Esophagus muscularis mucosa (tissue), 4 donors: ENCODE results near the gene UNKL. TPM values are rescaled to one million over a fixed set of nuclear protein-coding genes. Genes with fewer than 3 reads are reported as not detected.
"Not testable (repeated sequence)": the region's sequence is repeated elsewhere in the genome, so short reads cannot be mapped to it uniquely, and the experiment has no call there.

ENCODE experiments used
- DNase-seq: peaks from one replicate; pipeline ENCODE4 v3.0.0-alpha.2; 2017; ENCODE audit errors: extremely low spot score
- H3K27ac ChIP-seq, 4 donors: fragments of 200-600 bp; sonication (generic); replicated peaks in 1 of 4; 1 replicate in 3 of 4; 2 replicates in 1 of 4; pipeline ENCODE4 v1.5.1; 2016 to 2019; ENCODE audit warnings: mild to moderate bottlenecking in 1 of 4
- H3K27me3 ChIP-seq, 4 donors: fragments of 200-600 bp; sonication (generic); one replicate each; pipeline versions ENCODE4 v1.5.1 to v1.6.0; 2016 to 2019
- H3K36me3 ChIP-seq, 4 donors: fragments of 200-600 bp; sonication (generic); one replicate each; pipeline ENCODE4 v1.5.1; 2016 to 2019
- H3K4me1 ChIP-seq, 4 donors: fragments of 200-600 bp; sonication (generic); one replicate each; pipeline ENCODE4 v1.5.1; 2016 to 2019
- H3K4me3 ChIP-seq, 4 donors: fragments of 200-600 bp; sonication (generic); 1 replicate in 2 of 4; 2 replicates in 2 of 4; pipeline ENCODE4 v1.5.1; 2016 to 2019; ENCODE audit warnings: mild to moderate bottlenecking in 4 of 4, moderate library complexity in 1 of 4
- H3K9me3 ChIP-seq, 4 donors: fragments of 200-600 bp; sonication (generic); 1 replicate in 3 of 4; 2 replicates in 1 of 4; pipeline ENCODE4 v1.5.1; 2016 to 2019
- EP300 ChIP-seq: sonication (generic); formaldehyde crosslinking; IDR thresholded peaks from one replicate; pipeline ENCODE4 v1.6.1; 2017; ENCODE audit warnings: antibody characterized with exemption
- POLR2A ChIP-seq: fragments of 450-650 bp; IDR thresholded peaks from one replicate; pipeline ENCODE4 v1.6.1; 2017; ENCODE audit warnings: antibody characterized with exemption, moderate library complexity, mild to moderate bottlenecking, low read depth
- POLR2AphosphoS5 ChIP-seq, 2 donors: sonication (generic); formaldehyde crosslinking; IDR thresholded peaks; one replicate each; pipeline ENCODE4 v1.6.1; 2017; ENCODE audit warnings: antibody characterized with exemption in 2 of 2
- WGBS: methylation state at CpG from one replicate; pipeline ENCODE4 v1.1.5; 2018; 5-methylcytosine and 5-hydroxymethylcytosine counted together
- intact Hi-C: fragments of 100-400 bp; cut with DNase I; formaldehyde crosslinking; loops from one replicate; pipeline ENCODE4 v1.15.1; 2023
- total RNA-seq, 4 donors: library from RNA; depleted of rRNA; stranded (reverse); fragments of >200 nt; gene quantifications; one replicate each; pipeline versions ENCODE4 v1.1.0 to v1.2.1, GENCODE V29; 2016
- TF ChIP-seq, protein P1 (sequence below), 3 experiments: fragments of 200-600 bp in 2 of 3; fragments of 450-650 bp in 1 of 3; sonication (generic) in 2 of 3; IDR thresholded peaks; one replicate each; pipeline ENCODE4 v1.5.1; 2017 to 2019; ENCODE audit warnings: antibody characterized with exemption in 3 of 3, mild to moderate bottlenecking in 2 of 3, moderate library complexity in 1 of 3

The UNKL gene
- total RNA-seq, 4 donors from 2014 or later = 9.3 to 23.7 (median 16.5) TPM

DNA sequence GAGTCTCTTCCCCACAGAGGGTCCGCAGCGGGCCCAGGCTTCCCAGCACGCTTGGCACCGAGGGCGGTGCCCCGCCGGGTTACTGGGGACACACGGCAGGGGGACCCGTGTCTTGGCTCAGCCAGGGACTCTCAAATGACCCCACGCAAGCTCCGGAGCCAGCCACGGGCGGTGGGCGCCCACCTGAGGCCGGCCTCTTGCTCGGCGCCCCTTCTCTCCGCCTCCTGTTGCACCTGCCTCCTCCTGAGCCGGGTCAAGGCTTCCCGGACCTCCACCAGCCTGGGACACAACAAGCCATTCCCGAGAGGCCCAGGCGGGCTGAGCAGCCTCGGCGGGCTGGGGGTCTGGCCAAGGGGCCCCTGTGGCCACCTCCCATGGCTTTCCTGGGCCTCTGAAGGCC, 28.2 kb upstream of the UNKL start:
- DNase-seq = no peak
- intact Hi-C loops = no loop called here
- Histone ChIP-seq H3K4me3 (no peak overlapping the region), H3K27ac (no peak overlapping the region), H3K9me3 (no peaks in the 10 kb centered on the region), H3K27me3 (no peaks in the 10 kb centered on the region), H3K4me1 (no peaks in the 10 kb centered on the region), H3K36me3 (peaks cover 8 to 35% (median 27%) of the 10 kb centered on the region in 4 donors)
- 89% methylated on average over 16 of the region's 24 CpGs for WGBS
- TF ChIP-seq POLR2A (no peak), EP300 (no peak), POLR2AphosphoS5 (IDR thresholded peaks at IDR 0.05) (no peak)
- TF ChIP-seq, protein P1, sequence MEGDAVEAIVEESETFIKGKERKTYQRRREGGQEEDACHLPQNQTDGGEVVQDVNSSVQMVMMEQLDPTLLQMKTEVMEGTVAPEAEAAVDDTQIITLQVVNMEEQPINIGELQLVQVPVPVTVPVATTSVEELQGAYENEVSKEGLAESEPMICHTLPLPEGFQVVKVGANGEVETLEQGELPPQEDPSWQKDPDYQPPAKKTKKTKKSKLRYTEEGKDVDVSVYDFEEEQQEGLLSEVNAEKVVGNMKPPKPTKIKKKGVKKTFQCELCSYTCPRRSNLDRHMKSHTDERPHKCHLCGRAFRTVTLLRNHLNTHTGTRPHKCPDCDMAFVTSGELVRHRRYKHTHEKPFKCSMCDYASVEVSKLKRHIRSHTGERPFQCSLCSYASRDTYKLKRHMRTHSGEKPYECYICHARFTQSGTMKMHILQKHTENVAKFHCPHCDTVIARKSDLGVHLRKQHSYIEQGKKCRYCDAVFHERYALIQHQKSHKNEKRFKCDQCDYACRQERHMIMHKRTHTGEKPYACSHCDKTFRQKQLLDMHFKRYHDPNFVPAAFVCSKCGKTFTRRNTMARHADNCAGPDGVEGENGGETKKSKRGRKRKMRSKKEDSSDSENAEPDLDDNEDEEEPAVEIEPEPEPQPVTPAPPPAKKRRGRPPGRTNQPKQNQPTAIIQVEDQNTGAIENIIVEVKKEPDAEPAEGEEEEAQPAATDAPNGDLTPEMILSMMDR (IDR thresholded peaks at IDR 0.05) = no peak

DNA sequence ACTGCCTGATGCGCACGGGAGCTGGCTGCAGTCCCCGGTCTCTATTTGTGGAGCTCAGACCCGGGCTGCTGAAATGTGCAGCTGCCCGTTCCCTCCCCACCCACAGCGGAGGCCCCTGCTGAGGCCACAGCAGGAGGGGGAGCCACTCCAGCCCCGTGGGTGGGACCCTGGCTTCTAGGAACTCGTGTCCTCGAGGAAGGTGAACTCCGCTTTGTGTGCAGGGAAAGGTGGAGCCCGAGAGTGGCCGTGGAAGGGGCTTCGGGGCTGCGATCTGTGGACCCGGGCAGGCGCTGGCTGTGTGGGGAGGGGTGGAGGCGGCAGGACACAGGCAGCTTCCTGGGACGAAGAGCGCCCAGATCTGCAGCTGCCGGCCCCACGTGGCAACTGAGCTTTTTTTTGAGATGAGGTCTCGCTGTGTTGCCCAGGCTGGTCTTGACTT, 26.9 kb upstream of the UNKL start:
- Histone ChIP-seq H3K4me3 (no peak overlapping the region), H3K27me3 (no peaks in the 10 kb centered on the region), H3K4me1 (no peaks in the 10 kb centered on the region), H3K27ac (no peak overlapping the region), H3K9me3 (no peaks in the 10 kb centered on the region), H3K36me3 (peaks cover 0 to 25% (median 17%) of the 10 kb centered on the region in 4 donors)
- intact Hi-C loops = no loop called here
- WGBS = 82% methylated on average over 17 of the region's 22 CpGs
- DNase-seq = no peak
- no peak for TF ChIP-seq POLR2AphosphoS5 (IDR thresholded peaks at IDR 0.05)
- no peak for TF ChIP-seq POLR2A
- TF ChIP-seq, protein P1 (IDR thresholded peaks at IDR 0.05) = no peak
- TF ChIP-seq EP300 = no peak

DNA sequence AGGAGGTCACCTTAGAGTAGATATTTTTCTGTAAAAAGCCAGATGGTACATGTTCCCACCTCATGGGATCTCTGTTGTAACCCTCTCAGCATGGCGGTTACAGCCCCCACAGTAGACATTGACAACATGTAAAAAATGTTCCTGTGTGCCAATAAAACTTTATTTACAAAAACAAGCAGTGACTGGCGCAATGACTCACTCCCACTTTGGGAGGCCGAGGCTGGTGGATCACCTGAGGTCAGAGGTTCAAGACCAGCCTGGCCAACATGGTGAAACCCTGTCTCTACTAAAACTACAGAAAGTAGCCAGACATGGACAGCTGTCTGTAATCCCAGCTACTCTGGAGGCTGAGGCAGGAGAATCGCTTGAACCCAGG, 25.2 kb upstream of the UNKL start:
- H3K9me3 ChIP-seq, H3K4me1 ChIP-seq, intact Hi-C loops, H3K4me3 ChIP-seq, DNase-seq, H3K27ac ChIP-seq, H3K27me3 ChIP-seq: not testable (repeated sequence)
- peaks cover 0 to 16% (median 8%) of the 10 kb centered on the region in 4 donors for H3K36me3 ChIP-seq
- WGBS = 100% methylated on average over 3 of the region's 4 CpGs

DNA sequence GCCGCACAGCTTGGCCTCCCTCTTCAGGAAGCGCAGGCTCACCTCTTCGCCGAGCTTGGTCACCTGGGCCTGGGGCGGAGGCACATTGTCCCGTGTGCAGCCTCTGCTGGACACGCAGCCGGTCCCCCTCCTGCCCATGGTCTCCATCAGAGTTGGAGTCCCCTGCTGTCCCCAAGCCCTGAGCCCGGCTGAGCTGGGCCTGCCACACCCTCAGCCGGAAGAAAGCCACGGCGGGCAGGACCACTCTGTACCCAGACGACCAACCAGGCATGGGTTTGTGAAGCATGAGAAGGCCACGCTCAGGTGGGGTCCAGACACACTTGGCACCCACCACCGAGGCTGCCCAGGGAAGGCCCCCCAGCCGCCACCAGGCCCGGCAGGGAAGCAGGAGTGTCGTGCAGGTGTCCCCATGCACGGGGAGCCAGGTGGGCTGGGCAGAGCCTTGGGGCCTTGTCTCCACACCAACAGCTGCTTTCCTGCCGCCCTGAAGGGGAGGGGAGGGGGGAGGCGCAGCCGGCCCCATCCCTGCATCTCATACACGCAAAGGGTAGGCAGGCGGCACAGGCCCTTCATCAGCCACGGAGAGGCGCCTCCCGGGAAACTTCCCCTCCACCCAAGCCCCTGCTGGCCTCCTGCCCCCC, 24.7 kb upstream of the UNKL start:
- intact Hi-C loops = no loop called here
- no peak overlapping the region for H3K27ac ChIP-seq
- no peak overlapping the region for H3K4me3 ChIP-seq
- TF ChIP-seq POLR2A (no peak), POLR2AphosphoS5 (IDR thresholded peaks at IDR 0.05) (no peak), EP300 (no peak)
- TF ChIP-seq, protein P1 (IDR thresholded peaks at IDR 0.05) = no peak
- DNase-seq = no peak
- no peaks in the 10 kb centered on the region for H3K27me3 ChIP-seq
- peaks cover 0 to 16% (median 8%) of the 10 kb centered on the region in 4 donors for H3K36me3 ChIP-seq
- no peaks in the 10 kb centered on the region for H3K9me3 ChIP-seq
- no peaks in the 10 kb centered on the region for H3K4me1 ChIP-seq
- WGBS = 88% methylated on average over 6 of the region's 27 CpGs

DNA sequence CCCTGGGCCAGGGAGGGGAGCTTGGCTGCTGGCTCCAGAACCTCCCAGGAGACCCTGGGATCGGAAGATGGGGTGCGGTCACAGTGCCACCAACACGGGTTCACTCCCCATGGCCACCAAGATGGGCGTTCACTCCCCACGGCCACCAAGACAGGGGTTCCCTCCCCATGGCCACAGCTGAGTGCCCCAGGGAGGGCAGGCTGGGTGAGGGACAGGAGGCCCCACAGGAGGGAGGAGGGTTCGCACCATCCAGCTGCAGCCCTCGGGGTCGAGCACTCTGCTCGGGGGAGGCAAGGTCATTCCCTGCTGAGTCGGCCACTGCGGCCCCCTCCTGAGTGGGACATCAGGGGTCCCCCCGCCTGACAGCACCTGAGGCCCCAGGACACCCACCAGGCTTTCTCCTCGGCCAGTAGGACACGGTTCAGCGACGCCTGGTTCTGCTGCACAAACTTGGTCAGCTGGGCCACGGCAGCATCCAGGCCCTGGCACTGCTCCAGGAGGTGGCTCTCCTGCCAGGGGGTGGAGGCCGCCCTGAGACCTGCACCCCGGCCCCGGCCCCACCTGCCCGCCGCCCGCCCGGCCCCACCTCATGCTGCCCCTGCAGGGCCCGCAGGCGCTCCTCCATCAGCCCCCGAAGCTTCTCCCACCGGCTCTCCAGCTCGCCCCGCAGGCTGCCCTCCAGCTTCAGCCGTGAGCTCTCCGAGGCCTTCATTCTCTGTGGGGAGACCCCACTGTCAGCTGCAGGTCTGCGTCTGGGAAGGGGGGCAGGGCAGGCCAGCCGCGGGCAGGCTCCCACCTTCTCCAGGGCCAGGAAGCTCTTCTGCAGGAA, 23.9 kb upstream of the UNKL start:
- 92% methylated on average over 15 of the region's 35 CpGs for WGBS
- peaks cover 0 to 16% (median 8%) of the 10 kb centered on the region in 4 donors for H3K36me3 ChIP-seq
- H3K9me3 ChIP-seq = no peaks in the 10 kb centered on the region

More for the DNA sequence above, 23.9 kb upstream of the UNKL start:
- Histone ChIP-seq H3K4me3 (no peak overlapping the region), H3K4me1 (no peaks in the 10 kb centered on the region), H3K27me3 (peaks cover 0 to 7% (median 0%) of the 10 kb centered on the region in 4 donors), H3K27ac (no peak overlapping the region)
- intact Hi-C loops = no loop called here
- DNase-seq = no peak
- TF ChIP-seq POLR2A = no peak
- no peak for TF ChIP-seq POLR2AphosphoS5 (IDR thresholded peaks at IDR 0.05)
- TF ChIP-seq, protein P1 (IDR thresholded peaks at IDR 0.05) = no peak
- no peak for TF ChIP-seq EP300
